Right lobe of liver (tissue), 6 donors: Measurements from ENCODE around the gene PLOD1. TPM values are rescaled to one million over a fixed set of nuclear protein-coding genes. Genes with fewer than 3 reads are reported as not detected.
"Not testable (repeated sequence)": the region's sequence is repeated elsewhere in the genome, so short reads cannot be mapped to it uniquely, and the experiment has no call there.

Source experiments
- ATAC-seq, 4 donors: fragments of 200-7000 bp; cut with Tn5 transposase; one replicate each; pipeline ENCODE4 v1.9.1; 2020; ENCODE audit warnings: mild to moderate bottlenecking in 4 of 4, moderate library complexity in 4 of 4
- DNase-seq, 3 donors: peaks; one replicate each; pipeline ENCODE4 v3.0.0-alpha.2; 2020
- H3K27ac ChIP-seq, 3 donors: fragments of 200-600 bp; one replicate each; pipeline ENCODE4 v1.8.0; 2022
- H3K27me3 ChIP-seq, 2 donors: fragments of 200-600 bp; one replicate each; pipeline ENCODE4 v1.8.0; 2022
- H3K36me3 ChIP-seq, 4 donors: fragments of 200-600 bp; sonication (generic) in 1 of 4; one replicate each; pipeline versions ENCODE4 v1.5.1 to v1.8.0; 2017 to 2022; ENCODE audit warnings: control low read depth in 1 of 4
- H3K4me1 ChIP-seq, 4 donors: fragments of 200-600 bp; sonication (generic) in 1 of 4; one replicate each; pipeline versions ENCODE4 v1.5.1 to v1.8.0; 2017 to 2022; ENCODE audit warnings: control low read depth in 1 of 4
- H3K4me3 ChIP-seq, 3 donors: fragments of 200-600 bp; one replicate each; pipeline ENCODE4 v1.8.0; 2022
- H3K9me3 ChIP-seq, 4 donors: fragments of 200-600 bp; sonication (generic) in 1 of 4; one replicate each; pipeline versions ENCODE4 v1.5.1 to v1.8.0; 2017 to 2022; ENCODE audit warnings: control low read depth in 1 of 4
- CTCF ChIP-seq, 4 donors: fragments of 200-600 bp in 3 of 4; fragments of 450-650 bp in 1 of 4; IDR thresholded peaks; one replicate each; pipeline versions ENCODE4 v1.5.1 to v1.8.0; 2016 to 2022; ENCODE audit warnings: antibody characterized with exemption in 4 of 4, mild to moderate bottlenecking in 2 of 4
- POLR2A ChIP-seq: fragments of 450-650 bp; IDR thresholded peaks from one replicate; pipeline ENCODE4 v1.6.1; 2017; ENCODE audit warnings: antibody characterized with exemption, mild to moderate bottlenecking
- WGBS: methylation state at CpG from one replicate; pipeline ENCODE4 v1.1.6; 2018; ENCODE audit warnings: low coverage, low lambda C conversion rate; ENCODE audit not compliant: insufficient coverage; ENCODE audit errors: missing lambda C conversion rate; 5-methylcytosine and 5-hydroxymethylcytosine counted together
- intact Hi-C, 2 donors: fragments of 100-400 bp; cut with DNase I; formaldehyde crosslinking; loops; one replicate each; pipeline versions ENCODE4 v1.11.2 to v1.14.1; 2022
- total RNA-seq, 6 experiments: library from RNA; depleted of rRNA in 2 of 6; stranded (reverse); fragments of >200 nt in 2 of 6; fragmentation: NEBNext Ultra II Directional in 3 of 6; extraction: Animal tissue kit (Norgen Biotek cat#: 25700) in 3 of 6; gene quantifications; one replicate each; pipeline versions ENCODE4 v1.1.0 to v1.2.4, GENCODE V29; 2016 to 2023
- donor health status: DM: no; HTN: yes; CAD: no.
- donor health status: DM: no; HTN: no; CAD: no.
- donor health status: DM: no; HTN: no; CAD: no.
- donor health status: DM: no; HTN: yes; CAD: no.
- donor health status: DM: no; HTN: yes; CAD: no.

Gene PLOD1
- total RNA-seq, 6 experiments from 2014 or later: 70.2 to 119 (median 93.8) TPM

GRCh38 chr1:11888206-11888876 lies 46.2 kb upstream of the PLOD1 start:
- Histone ChIP-seq H3K36me3 (no peaks in the 10 kb centered on the region), H3K4me3 (no peak overlapping the region), H3K4me1 (no peaks in the 10 kb centered on the region), H3K27me3 (no peaks in the 10 kb centered on the region), H3K27ac (no peak overlapping the region), H3K9me3 (no peaks in the 10 kb centered on the region)
- no peak for DNase-seq
- 91% methylated on average over 7 of the region's 15 CpGs for WGBS
- no peak for ATAC-seq
- intact Hi-C loops: no loop called here
- TF ChIP-seq POLR2A: no peak
- TF ChIP-seq CTCF (IDR thresholded peaks at IDR 0.05): no peak

GRCh38 chr1:11888877-11889208 lies 45.7 kb upstream of the PLOD1 start:
- ATAC-seq: no peak
- Histone ChIP-seq H3K4me1 (no peaks in the 10 kb centered on the region), H3K27me3 (no peaks in the 10 kb centered on the region), H3K4me3 (no peak overlapping the region), H3K27ac (no peak overlapping the region), H3K36me3 (no peaks in the 10 kb centered on the region), H3K9me3 (no peaks in the 10 kb centered on the region)
- no peak for DNase-seq
- intact Hi-C loops: no loop called here
- no peak for TF ChIP-seq CTCF (IDR thresholded peaks at IDR 0.05)
- TF ChIP-seq POLR2A: no peak
- WGBS: no CpG with 5 or more reads among the region's 3 CpGs

GRCh38 chr1:11891433-11892186 lies 42.9 kb upstream of the PLOD1 start:
- no peaks in the 10 kb centered on the region for H3K36me3 ChIP-seq
- no peak overlapping the region for H3K4me3 ChIP-seq
- no peaks in the 10 kb centered on the region for H3K9me3 ChIP-seq
- no peak overlapping the region for H3K27ac ChIP-seq
- TF ChIP-seq POLR2A (no peak), CTCF (IDR thresholded peaks at IDR 0.05) (no peak)
- DNase-seq (no peak), ATAC-seq (no peak)
- 74% methylated on average over 4 of the region's 6 CpGs for WGBS
- intact Hi-C loops: loop anchor here (2.0 kb wide), 2 partner anchors 53 to 55 kb away; no protein-coding TSS in a partner anchor
- no peaks in the 10 kb centered on the region for H3K4me1 ChIP-seq
- H3K27me3 ChIP-seq: no peaks in the 10 kb centered on the region

GRCh38 chr1:11893907-11894251 lies 40.6 kb upstream of the PLOD1 start:
- Histone ChIP-seq H3K4me1 (no peaks in the 10 kb centered on the region), H3K36me3 (no peaks in the 10 kb centered on the region), H3K9me3 (no peaks in the 10 kb centered on the region), H3K27ac (peak overlapping the region in 1 of 3 donors; percentile 39), H3K27me3 (peaks cover 0 to 5% of the 10 kb centered on the region in 2 donors), H3K4me3 (no peak overlapping the region)
- peak; percentile 96 to 99 (median 97) for ATAC-seq
- DNase-seq: peak; percentile 75 to 83 (median 82)
- TF ChIP-seq POLR2A (no peak), CTCF (IDR thresholded peaks at IDR 0.05) (peak; percentile 88 to 91 (median 90))
- 0% methylated on average over 4 of the region's 5 CpGs for WGBS
- intact Hi-C loops: loop anchor here (2.0 kb wide), 2 partner anchors 55 to 57 kb away; no protein-coding TSS in a partner anchor

GRCh38 chr1:11894501-11894900 lies 40.0 kb upstream of the PLOD1 start:
- 36% methylated on average over 1 of the region's 1 CpG for WGBS

More at GRCh38 chr1:11894501-11894900, 40.0 kb upstream of the PLOD1 start:
- H3K4me3 ChIP-seq, H3K27ac ChIP-seq, H3K9me3 ChIP-seq, ATAC-seq, DNase-seq, H3K36me3 ChIP-seq, H3K27me3 ChIP-seq, H3K4me1 ChIP-seq, intact Hi-C loops: not testable (repeated sequence)
